Calu3 (cell line): ENCODE measurements around the gene RHOBTB3. TPM values are rescaled to one million over a fixed set of nuclear protein-coding genes. Genes with fewer than 3 reads are reported as not detected.
A peak's percentile ranks its signal among the peaks of the same experiment; 100 is the strongest.
"Not testable (repeated sequence)": the region's sequence is repeated elsewhere in the genome, so short reads cannot be mapped to it uniquely, and the experiment has no call there.

Experiments
- BruUV-seq: library from RNA; stranded (reverse); fragments of 400-500 nt; replicated peaks from 2 replicates; lab custom pipeline; 2021; lab: Mats Ljungman, UMichigan
- CTCF ChIA-PET: fragments of 300-600 bp; sonication (Branson Sonifier 250); formaldehyde crosslinking; loops from one replicate; lab custom pipeline; 2022; ENCODE audit warnings: antibody characterized with exemption; lab: Charles Lee
- DNase-seq: peaks from one replicate; pipeline ENCODE4 v3.0.0; 2022
- H3K27ac Mint-ChIP-seq: one replicate; pipeline ENCODE4 v1.8.0; 2022; ENCODE audit warnings: mixed read lengths; ENCODE audit not compliant: unreplicated experiment
- H3K27me3 Mint-ChIP-seq: one replicate; pipeline ENCODE4 v1.8.0; 2022; ENCODE audit warnings: mixed read lengths; ENCODE audit not compliant: unreplicated experiment
- H3K36me3 Mint-ChIP-seq: one replicate; pipeline ENCODE4 v1.8.0; 2022; ENCODE audit warnings: mild to moderate bottlenecking, moderate library complexity, mixed read lengths; ENCODE audit not compliant: insufficient read depth, unreplicated experiment
- H3K4me1 Mint-ChIP-seq: one replicate; pipeline ENCODE4 v1.8.0; 2022; ENCODE audit warnings: mild to moderate bottlenecking, low read depth, mixed read lengths; ENCODE audit not compliant: unreplicated experiment
- H3K4me3 Mint-ChIP-seq: one replicate; pipeline ENCODE4 v1.8.0; 2022; ENCODE audit warnings: mild to moderate bottlenecking, low read depth, moderate library complexity, mixed read lengths; ENCODE audit not compliant: unreplicated experiment
- H3K9me3 Mint-ChIP-seq: one replicate; pipeline ENCODE4 v1.8.0; 2022; ENCODE audit warnings: low read depth, mixed read lengths; ENCODE audit not compliant: unreplicated experiment
- intact Hi-C: fragments of 100-400 bp; cut with micrococcal nuclease; formaldehyde crosslinking; loops from one replicate; pipeline ENCODE4 v1.10.0; 2022; ENCODE audit not compliant: unreplicated experiment
- total RNA-seq: library from RNA; stranded (reverse); gene quantifications from 2 replicates; pipeline ENCODE4 v1.2.3, GENCODE V29; 2022
- TF ChIP-seq, protein P1 (sequence below): fragments of 200-600 bp; IDR thresholded peaks from one replicate; pipeline ENCODE4 v1.8.0; 2022; ENCODE audit warnings: antibody characterized with exemption; ENCODE audit not compliant: unreplicated experiment

RHOBTB3 gene
- total RNA-seq, 1 experiment from 2014 or later, result 41.1 TPM

DNA sequence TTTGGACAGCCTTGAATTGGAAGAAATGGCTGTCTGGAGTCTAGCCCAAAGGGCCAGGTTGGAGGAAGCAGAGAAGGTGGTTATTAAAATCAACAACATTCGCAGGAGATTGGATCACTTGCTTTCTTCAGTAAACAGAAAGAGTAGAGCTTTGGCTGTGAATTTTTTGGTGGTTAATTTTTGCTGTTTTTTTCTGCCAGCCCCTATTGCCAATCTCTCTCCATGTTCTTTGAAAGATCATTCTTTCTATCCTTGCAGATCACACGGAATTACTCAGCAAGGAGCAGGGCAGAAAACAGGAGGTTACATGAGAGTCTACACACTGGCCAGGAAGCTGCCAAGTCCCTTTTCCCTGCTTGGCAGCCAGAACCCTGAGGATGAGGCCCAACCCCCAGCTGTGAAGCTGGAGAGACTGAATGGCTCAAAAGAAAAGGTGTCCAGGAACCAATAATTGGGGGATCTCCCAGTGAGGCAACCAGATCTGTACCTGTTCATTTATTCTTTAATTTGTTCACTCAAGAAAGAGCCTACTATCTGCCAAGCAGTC is 78.4 kb downstream of the RHOBTB3 start:
- CTCF ChIA-PET, result no interaction called here
- Mint-ChIP-seq H3K27ac (no peak overlapping the region), H3K9me3 (no peaks in the 10 kb centered on the region), H3K36me3 (peaks cover 5% of the 10 kb centered on the region), H3K4me1 (peaks cover 57% of the 10 kb centered on the region), H3K4me3 (no peak overlapping the region), H3K27me3 (no peaks in the 10 kb centered on the region)
- no TSS peak for BruUV-seq
- TF ChIP-seq, protein P1, sequence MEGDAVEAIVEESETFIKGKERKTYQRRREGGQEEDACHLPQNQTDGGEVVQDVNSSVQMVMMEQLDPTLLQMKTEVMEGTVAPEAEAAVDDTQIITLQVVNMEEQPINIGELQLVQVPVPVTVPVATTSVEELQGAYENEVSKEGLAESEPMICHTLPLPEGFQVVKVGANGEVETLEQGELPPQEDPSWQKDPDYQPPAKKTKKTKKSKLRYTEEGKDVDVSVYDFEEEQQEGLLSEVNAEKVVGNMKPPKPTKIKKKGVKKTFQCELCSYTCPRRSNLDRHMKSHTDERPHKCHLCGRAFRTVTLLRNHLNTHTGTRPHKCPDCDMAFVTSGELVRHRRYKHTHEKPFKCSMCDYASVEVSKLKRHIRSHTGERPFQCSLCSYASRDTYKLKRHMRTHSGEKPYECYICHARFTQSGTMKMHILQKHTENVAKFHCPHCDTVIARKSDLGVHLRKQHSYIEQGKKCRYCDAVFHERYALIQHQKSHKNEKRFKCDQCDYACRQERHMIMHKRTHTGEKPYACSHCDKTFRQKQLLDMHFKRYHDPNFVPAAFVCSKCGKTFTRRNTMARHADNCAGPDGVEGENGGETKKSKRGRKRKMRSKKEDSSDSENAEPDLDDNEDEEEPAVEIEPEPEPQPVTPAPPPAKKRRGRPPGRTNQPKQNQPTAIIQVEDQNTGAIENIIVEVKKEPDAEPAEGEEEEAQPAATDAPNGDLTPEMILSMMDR, result no peak
- DNase-seq, result no peak
- intact Hi-C loops, result no loop called here

DNA sequence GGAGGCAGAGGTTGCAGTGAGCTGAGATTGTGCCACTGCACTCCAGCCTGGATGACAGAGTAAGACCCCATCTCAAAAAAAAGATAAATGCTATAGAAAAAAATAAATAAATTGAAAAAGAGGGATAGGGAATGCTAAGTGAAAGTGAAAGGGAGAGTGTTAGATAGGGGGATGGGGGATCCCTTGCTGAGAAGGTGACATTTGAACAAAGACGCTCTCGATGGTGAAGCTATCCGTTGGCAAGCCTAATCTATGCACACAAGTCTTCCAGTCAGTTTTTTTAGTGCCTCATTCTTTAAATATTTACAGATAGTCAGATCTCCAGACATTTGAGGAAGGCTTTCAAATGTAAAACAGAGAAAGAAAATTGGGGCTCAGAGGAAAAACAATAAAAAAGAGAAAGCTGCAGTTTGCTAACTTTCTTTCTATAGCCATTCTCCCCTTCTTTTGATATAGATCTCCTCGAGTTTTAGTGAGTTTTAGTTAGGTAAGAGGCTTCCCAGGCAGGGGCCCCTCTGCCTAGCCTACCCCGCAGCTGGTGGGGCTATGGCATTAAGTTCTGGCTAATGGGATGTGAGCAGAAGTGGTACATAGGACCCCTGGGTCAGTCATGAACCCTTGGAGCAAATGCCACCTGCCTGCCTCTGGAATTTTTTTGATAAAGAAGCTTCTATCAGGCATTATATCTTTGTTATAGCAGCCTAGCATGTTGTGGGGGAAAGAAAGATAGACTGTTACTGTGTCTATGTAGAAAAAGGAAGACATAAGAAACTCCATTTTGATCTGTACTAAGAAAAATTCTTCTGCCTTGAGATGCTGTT is 79.4 kb downstream of the RHOBTB3 start:
- no peaks in the 10 kb centered on the region for H3K27me3 Mint-ChIP-seq
- peaks cover 55% of the 10 kb centered on the region for H3K4me1 Mint-ChIP-seq
- intact Hi-C loops, result no loop called here

DNA sequence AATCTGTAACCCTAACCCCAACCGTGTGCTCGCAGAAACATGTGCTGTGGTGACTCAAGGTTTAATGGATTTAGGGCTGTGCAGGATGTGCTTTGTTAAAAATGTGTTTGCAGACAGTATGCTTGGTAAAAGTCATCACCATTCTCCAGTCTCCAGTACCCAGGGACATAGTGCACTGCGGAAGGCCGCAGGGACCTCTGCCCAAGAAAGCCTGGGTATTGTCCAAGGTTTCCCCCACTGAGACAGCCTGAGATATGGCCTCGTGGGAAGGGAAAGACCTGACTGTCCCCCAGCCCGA is 79.9 kb downstream of the RHOBTB3 start:
- intact Hi-C loops, DNase-seq, BruUV-seq, H3K36me3 Mint-ChIP-seq, H3K9me3 Mint-ChIP-seq, H3K4me3 Mint-ChIP-seq, H3K27me3 Mint-ChIP-seq: not testable (repeated sequence)
- Mint-ChIP-seq H3K27ac (peak overlapping the region; percentile 15), H3K4me1 (peaks cover 55% of the 10 kb centered on the region)
- CTCF ChIA-PET, result interaction anchor here (1.3 kb wide), 1 partner anchor 20 kb away, joined by 4 read pairs; no protein-coding TSS in a partner anchor

More for the DNA sequence above, 79.4 kb downstream of the RHOBTB3 start:
- Mint-ChIP-seq H3K36me3 (peaks cover 5% of the 10 kb centered on the region), H3K9me3 (no peaks in the 10 kb centered on the region), H3K27ac (peak overlapping the region; percentile 15), H3K4me3 (no peak overlapping the region)
- CTCF ChIA-PET, result interaction anchor here (1.0 to 1.3 kb wide), 2 partner anchors 21 to 29 kb away, joined by 4 read pairs; no protein-coding TSS in a partner anchor
- TF ChIP-seq, protein P1, result no peak
- BruUV-seq, result no TSS peak
- no peak for DNase-seq

DNA sequence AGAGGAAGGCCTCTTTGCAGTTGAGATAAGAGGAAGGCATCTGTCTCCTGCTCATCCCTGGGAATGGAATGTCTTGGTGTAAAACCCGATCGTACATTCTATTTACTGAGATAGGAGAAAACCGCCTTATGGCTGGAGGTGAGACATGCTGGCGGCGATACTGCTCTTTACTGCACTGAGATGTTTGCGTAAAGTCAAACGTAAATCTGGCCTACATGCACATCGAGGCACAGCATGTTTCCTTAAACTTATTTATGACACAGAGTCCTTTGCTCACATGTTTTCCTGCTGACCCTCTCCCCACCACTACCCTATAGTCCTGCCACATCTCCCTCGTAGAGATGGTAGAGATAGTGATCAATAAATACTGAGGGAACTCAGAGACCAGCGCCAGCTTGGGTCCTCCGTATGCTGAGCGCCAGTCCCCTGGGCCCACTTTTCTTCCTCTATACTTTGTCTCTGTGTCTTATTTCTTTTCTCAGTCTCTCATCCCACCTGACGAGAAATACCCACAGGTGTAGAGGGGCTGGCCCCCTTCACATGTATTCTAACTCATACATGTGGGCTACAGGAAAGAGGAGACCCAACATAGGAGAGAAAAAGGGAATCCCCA is 80.4 kb downstream of the RHOBTB3 start:
- Mint-ChIP-seq H3K4me1 (peaks cover 55% of the 10 kb centered on the region), H3K27ac (peak overlapping the region; percentile 15)
- DNase-seq, H3K4me3 Mint-ChIP-seq, H3K27me3 Mint-ChIP-seq, intact Hi-C loops, H3K36me3 Mint-ChIP-seq, BruUV-seq, H3K9me3 Mint-ChIP-seq: not testable (repeated sequence)
- CTCF ChIA-PET, result interaction anchor here (0.6 to 1.3 kb wide), 2 partner anchors 20 to 1248 kb away, joined by 3 to 4 read pairs; no protein-coding TSS in a partner anchor

DNA sequence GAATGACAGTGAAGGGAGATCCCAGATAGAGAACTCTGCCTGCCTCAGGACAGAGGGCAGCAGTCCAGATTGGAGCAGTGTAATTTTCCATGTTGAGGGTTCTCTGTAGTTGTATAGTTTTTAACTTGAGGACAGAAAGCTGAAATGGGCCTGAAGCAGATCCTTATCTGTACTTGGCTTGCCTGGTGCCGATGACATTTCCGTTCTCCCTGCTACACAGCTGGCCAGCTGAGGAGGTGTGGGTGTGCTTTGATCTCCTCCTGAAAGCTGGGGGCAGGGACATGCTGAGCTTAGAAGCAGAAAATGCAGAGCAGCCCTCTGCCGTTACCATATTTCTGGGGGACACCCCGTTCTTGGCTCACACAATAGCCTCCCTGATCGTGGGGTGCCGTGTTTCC is 80.9 kb downstream of the RHOBTB3 start:
- intact Hi-C loops, result no loop called here
- no TSS peak for BruUV-seq
- TF ChIP-seq, protein P1, result no peak
- Mint-ChIP-seq H3K27ac (no peak overlapping the region), H3K9me3 (no peaks in the 10 kb centered on the region), H3K4me1 (peaks cover 55% of the 10 kb centered on the region), H3K36me3 (peaks cover 5% of the 10 kb centered on the region), H3K4me3 (no peak overlapping the region), H3K27me3 (no peaks in the 10 kb centered on the region)
- CTCF ChIA-PET, result interaction anchor here (0.6 to 1.0 kb wide), 2 partner anchors 19 to 1248 kb away, joined by 3 read pairs; no protein-coding TSS in a partner anchor
- no peak for DNase-seq

DNA sequence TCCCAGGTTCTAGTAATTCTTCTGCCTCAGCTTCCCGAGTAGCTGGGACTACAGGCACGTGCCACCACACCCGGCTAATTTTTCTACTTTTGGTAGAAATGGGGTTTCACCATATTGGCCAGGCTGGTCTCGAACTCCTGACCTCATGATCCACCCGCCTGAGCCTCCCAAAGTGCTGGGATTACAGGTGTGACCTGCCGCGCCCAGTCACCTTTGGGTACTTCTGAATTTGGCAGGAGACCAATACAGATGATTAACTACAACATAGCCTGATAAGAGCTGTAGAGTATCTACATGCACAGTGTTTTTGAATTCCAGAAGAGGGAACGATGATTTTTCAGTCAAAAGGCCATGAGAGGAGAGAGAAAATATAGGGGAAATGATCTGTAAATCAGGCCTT is 81.9 kb downstream of the RHOBTB3 start:
- peaks cover 53% of the 10 kb centered on the region for H3K4me1 Mint-ChIP-seq

More for the DNA sequence above, 81.9 kb downstream of the RHOBTB3 start:
- H3K36me3 Mint-ChIP-seq, intact Hi-C loops, BruUV-seq, H3K27me3 Mint-ChIP-seq, H3K9me3 Mint-ChIP-seq, H3K4me3 Mint-ChIP-seq: not testable (repeated sequence)
- H3K27ac Mint-ChIP-seq, result peak overlapping the region; percentile 0
- DNase-seq, result peak; percentile 35
- CTCF ChIA-PET, result interaction anchor here (0.6 to 1.0 kb wide), 2 partner anchors 20 to 40 kb away, joined by 3 to 5 read pairs; no protein-coding TSS in a partner anchor
